ENCODE measurements around the gene TAS2R60.
"Not testable (repeated sequence)": the region's sequence is repeated elsewhere in the genome, so short reads cannot be mapped to it uniquely, and the experiment has no call there.

Gene TAS2R60

GRCh38 chr7:143411976-143412708 lies 31.1 kb upstream of the TAS2R60 start:
- DNase-seq, result no peak

- DNase-seq, result no peak
These were observed 30.1 kb upstream of the TAS2R60 start for GRCh38 chr7:143413123-143413522.

DNA sequence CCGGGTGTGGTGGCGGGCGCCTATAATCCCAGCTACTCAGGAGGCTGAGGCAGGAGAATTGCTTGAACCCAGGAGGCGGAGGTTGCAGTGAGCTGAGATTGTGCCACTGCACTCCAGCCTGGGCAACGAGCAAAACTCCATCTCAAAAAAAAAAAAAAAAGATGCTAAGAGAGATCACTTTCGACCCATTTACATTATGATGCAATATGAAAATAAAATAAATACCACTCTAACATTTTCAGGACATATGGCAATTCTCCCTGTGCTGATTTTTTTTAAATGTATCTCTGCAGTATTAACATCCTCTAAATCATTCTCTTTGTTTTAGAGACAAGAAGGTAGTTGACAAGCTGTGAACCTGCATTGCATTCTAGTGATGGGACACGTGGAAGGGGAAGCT lies 28.0 kb upstream of the TAS2R60 start:
- DNase-seq, result not testable (repeated sequence)

GRCh38 chr7:143415742-143416397 lies 27.4 kb upstream of the TAS2R60 start:
- DNase-seq, result no peak

GRCh38 chr7:143416565-143417149 lies 26.6 kb upstream of the TAS2R60 start:
- DNase-seq, result no peak

DNA sequence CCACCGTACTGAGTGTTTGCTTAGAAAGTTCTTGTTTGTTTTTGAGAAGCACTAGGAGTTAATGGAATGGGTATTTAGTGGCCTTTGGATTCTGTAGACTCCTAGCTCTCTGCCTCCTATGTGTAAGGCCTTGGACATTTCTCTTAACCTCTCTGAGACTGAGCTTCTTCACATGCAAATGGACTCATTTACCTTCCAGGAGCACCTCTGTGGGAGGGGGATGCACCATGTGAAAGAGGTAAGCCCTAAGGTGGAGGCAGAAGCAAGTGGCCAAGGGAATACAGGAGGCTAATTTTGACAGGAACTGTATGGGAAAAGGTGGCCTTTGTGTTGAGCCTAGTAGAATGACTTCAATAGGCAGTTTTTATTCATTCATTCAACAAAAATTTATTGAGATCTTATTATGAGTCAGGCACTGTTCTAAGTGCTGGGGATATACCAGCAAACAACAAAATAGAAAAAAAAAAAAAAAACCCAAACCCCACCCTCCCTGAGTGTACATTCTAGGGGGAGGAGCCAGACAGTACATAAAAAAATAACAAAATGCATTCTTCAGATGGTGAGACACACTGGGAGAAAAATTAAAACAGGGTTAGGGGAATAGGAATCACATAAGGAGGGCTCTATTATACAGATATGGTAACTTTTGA lies 25.4 kb upstream of the TAS2R60 start:
- DNase-seq, result no peak

DNA sequence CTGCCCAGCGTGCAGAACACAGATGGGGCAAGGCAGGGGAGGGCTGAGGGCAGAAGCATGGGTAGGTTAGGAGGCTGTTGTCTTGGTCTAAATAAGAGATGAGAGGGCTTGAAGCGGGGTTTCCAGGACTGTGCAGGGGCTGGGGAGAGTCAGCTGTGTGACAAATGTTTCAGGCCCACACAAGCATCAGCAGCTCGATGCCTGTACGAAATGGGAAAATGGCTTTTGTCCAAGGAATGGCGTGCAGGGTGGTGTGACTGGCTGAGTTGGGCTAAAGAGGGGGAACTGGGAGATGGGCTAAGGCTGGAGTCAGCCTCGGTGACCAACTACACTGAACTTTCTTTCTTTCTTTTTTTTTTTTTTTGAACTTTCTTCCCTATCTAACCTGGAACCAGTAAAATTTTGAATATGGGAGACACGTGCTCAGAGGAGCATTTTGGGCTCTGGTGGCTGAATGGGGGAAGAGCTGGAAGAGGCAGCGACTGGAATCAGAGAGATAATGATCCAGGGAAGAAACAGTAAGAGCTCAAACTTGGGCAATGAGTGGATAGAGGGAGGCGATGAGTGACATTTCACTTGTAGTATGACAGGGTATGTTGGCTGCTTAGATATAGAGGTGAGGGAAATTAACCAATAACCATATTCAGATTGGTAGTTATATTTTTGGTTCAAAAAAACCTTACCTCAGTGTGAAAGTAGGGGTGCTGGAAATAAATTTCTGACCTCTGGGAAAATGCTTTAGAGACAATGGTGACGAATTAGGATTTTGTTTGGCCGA lies 24.4 kb upstream of the TAS2R60 start:
- DNase-seq, result no peak

DNA sequence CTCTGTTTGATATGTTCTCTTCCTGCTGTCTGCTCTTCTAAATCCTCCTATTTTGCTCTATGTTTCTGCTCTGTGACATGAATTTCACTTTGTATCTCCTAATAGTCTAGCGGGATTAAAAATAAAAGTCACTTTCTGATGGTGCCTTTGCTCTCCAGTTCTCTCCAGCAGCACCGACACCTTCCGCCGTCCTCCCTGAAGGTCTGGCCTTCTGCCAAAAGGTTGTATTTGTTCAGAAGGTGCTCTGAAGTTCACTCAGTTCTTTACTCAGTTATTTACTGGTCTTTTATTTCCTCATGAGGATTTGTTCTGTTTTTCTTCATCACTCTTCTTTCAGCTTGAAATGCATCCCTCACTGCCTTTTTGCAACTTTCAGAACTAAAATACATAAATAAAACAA lies 23.4 kb upstream of the TAS2R60 start:
- no peak for DNase-seq

DNA sequence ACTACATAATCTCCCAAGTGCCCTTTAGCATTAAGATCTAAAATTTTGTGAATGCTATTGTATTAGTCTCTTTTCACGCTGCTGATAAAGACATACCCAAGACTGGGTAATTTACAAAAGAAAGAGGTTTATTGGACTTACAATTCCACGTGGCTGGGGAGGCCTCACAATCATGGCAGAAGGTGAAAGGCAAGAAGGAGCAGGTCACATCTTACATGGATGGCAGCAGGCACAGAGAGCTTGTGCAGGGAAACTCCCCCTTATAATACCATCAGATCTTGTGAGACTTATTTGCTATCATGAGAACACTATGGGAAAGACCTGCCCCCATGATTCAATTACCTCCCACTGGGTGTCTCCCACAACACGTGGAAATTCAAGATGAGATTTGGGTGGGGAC lies 22.6 kb upstream of the TAS2R60 start:
- not testable (repeated sequence) for DNase-seq

GRCh38 chr7:143422033-143422432 lies 21.2 kb upstream of the TAS2R60 start:
- no peak for DNase-seq

- DNase-seq, result not testable (repeated sequence)
These were observed 18.8 kb upstream of the TAS2R60 start for GRCh38 chr7:143424476-143424875.

GRCh38 chr7:143426479-143427142 lies 16.6 kb upstream of the TAS2R60 start:
- no peak for DNase-seq

GRCh38 chr7:143429770-143430698 lies 13.2 kb upstream of the TAS2R60 start:
- DNase-seq, result no peak

DNA sequence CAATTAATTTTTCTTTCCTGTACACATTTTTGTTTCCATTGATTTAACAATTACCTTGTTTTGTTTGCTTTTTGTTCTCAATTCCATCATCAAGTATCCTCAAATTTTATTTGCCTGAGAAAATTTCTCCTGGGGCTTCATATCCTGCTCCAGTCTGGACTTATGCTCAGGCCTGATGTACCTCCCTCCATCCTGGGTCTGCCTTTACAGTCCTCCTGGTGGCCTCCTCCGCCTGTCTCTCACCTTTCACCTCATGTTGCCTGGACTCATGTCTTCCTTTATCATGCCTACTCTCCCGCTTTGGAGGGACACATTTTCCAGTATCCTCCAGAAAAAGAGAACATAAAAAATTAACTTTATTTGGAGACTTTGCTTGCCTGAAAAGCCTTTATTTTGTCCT lies 12.1 kb upstream of the TAS2R60 start:
- DNase-seq, result no peak

- DNase-seq, result no peak
These were observed 9.5 kb upstream of the TAS2R60 start for GRCh38 chr7:143433759-143434158.

DNA sequence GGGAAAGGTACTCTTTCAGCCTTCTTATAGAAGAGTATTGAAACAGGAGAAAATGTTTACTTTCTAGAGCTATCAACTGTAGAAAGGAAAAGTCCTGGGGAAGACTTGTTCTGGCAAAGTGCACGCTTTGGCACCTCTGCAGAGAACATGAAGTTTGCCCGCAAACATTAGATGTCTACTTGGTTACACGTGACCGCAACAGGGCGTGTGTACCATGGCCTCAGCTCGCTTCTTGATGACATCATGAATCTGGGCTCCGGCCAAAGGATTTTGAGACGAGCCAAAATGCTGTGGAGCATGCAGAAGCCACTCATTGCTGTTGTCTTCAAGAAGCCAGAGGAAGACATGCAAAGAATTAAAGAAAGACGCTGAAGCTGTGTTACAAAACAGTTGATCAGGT lies 8.6 kb upstream of the TAS2R60 start:
- no peak for DNase-seq

GRCh38 chr7:143435266-143435665 lies 8.0 kb upstream of the TAS2R60 start:
- DNase-seq, result no peak

- no peak for DNase-seq
These were observed 6.8 kb upstream of the TAS2R60 start for GRCh38 chr7:143436325-143436946.

- no peak for DNase-seq
These were observed 5.7 kb upstream of the TAS2R60 start for GRCh38 chr7:143437578-143437977.

- DNase-seq, result no peak
These were observed 3.4 kb upstream of the TAS2R60 start for GRCh38 chr7:143439866-143440265.
